NCI-H1436 (cell line): Measurements from ENCODE around the gene CHST5.

Experiments used
- DNase-seq: peaks from one replicate; lab custom pipeline; 2025; lab: John Stamatoyannopoulos, UW

Gene CHST5

GRCh38 chr16:75535901-75536300 lies at the start of gene CHST5:
Gene CHST5, minus strand, starts transcription at chr16:75536108. Its CDS starts 5,724 bp downstream, at chr16:75530384.
- DNase-seq, result no peak

- DNase-seq, result no peak
Observed at GRCh38 chr16:75584108-75584507, 48.2 kb upstream of the CHST5 start.

GRCh38 chr16:75579281-75579834 lies 43.5 kb upstream of the CHST5 start:
- no peak for DNase-seq

GRCh38 chr16:75578725-75579124 lies 42.8 kb upstream of the CHST5 start:
- DNase-seq, result no peak

- DNase-seq, result no peak
Observed at GRCh38 chr16:75578212-75578611, 42.3 kb upstream of the CHST5 start.

GRCh38 chr16:75576384-75576811 lies 40.5 kb upstream of the CHST5 start:
- no peak for DNase-seq

GRCh38 chr16:75575958-75576357 lies 40.0 kb upstream of the CHST5 start:
- no peak for DNase-seq

GRCh38 chr16:75573955-75574354 lies 38.0 kb upstream of the CHST5 start:
- DNase-seq, result no peak

- DNase-seq, result no peak
Observed at GRCh38 chr16:75572864-75573542, 37.1 kb upstream of the CHST5 start.

- DNase-seq, result no peak
Observed at GRCh38 chr16:75570396-75571065, 34.6 kb upstream of the CHST5 start.

- DNase-seq, result no peak
Observed at GRCh38 chr16:75567911-75568310, 32.0 kb upstream of the CHST5 start.

- DNase-seq, result no peak
Observed at GRCh38 chr16:75566758-75567255, 30.9 kb upstream of the CHST5 start.

GRCh38 chr16:75566040-75566757 lies 30.3 kb upstream of the CHST5 start, which contains the start of gene GABARAPL2:
Gene GABARAPL2, plus strand, starts transcription at chr16:75566379. Its CDS starts 108 bp downstream, at chr16:75566487.
- DNase-seq, result peak; percentile 71

GRCh38 chr16:75565640-75566039 lies 29.7 kb upstream of the CHST5 start:
- DNase-seq, result no peak

- DNase-seq, result no peak
Observed at GRCh38 chr16:75559564-75560372, 23.9 kb upstream of the CHST5 start.

- no peak for DNase-seq
Observed at GRCh38 chr16:75558846-75559401, 23.0 kb upstream of the CHST5 start.

- DNase-seq, result no peak
Observed at GRCh38 chr16:75556431-75556950, 20.6 kb upstream of the CHST5 start.

GRCh38 chr16:75555707-75556430 lies 20.0 kb upstream of the CHST5 start, which contains the start of gene TMEM231:
Gene TMEM231, minus strand, starts transcription at chr16:75556252. Its CDS starts 43 bp downstream, at chr16:75556209.
- peak; percentile 94 for DNase-seq

GRCh38 chr16:75555213-75555706 lies 19.4 kb upstream of the CHST5 start:
- peak; percentile 13 for DNase-seq

GRCh38 chr16:75552951-75553350 lies 17.0 kb upstream of the CHST5 start:
- DNase-seq, result no peak
